Measurements from ENCODE around the gene C1QTNF1. TPM values are rescaled to one million over a fixed set of nuclear protein-coding genes. Genes with fewer than 3 reads are reported as not detected.

Gene C1QTNF1
- total and polyA plus RNA-seq, 2 donors (not counting 1 experiment from before 2014, with no cell fraction given), result not detected

GRCh38 chr17:78981010-78981888 lies 42.7 kb upstream of the C1QTNF1 start:
- Histone ChIP-seq H3K79me2 (ENCODE audit: control insufficient read depth, insufficient read depth, low read length) (no peaks in the 10 kb centered on the region), H2AFZ (ENCODE audit: insufficient read depth, low read depth, low read length, poor library complexity, severe bottlenecking) (no peak overlapping the region)
- POLR2A ChIA-PET, result no interaction called here

More at GRCh38 chr17:78981010-78981888, 42.7 kb upstream of the C1QTNF1 start:
- H3K4me3 ChIP-seq (ENCODE audit: control extremely low read depth in 1 of 5, extremely low read depth in 1 of 5, insufficient read depth in 1 of 5, low read depth in 2 of 5, low read length in 4 of 5), result no peak overlapping the region
- 91% methylated on average over 16 of the region's 16 CpGs for WGBS (ENCODE audit: insufficient coverage)
- H3K4me1 ChIP-seq (ENCODE audit: control insufficient read depth in 2 of 2, insufficient read depth in 2 of 2, low read length in 2 of 2), result peaks cover 15 to 34% of the 10 kb centered on the region in 2 donors
- DNase-seq, result no peak
- ATAC-seq (ENCODE audit: low read depth), result no peak
- CTCF ChIA-PET, result interaction anchor here (1.3 to 1.5 kb wide), 3 partner anchors 9 to 115 kb away, joined by 3 to 5 read pairs (median 3); no protein-coding TSS in a partner anchor
- H3K9me3 ChIP-seq (ENCODE audit: control extremely low read depth in 1 of 3, control insufficient read depth in 2 of 3, insufficient read depth in 1 of 3, low read length in 2 of 3), result no peaks in the 10 kb centered on the region
- no peak overlapping the region for H3K4me3 Mint-ChIP-seq
- H3K27me3 ChIP-seq (replicated peaks in 1 of 4; ENCODE audit: control extremely low read depth in 1 of 4, control insufficient read depth in 3 of 4, insufficient read depth in 4 of 4, low read length in 3 of 4), result no peaks in the 10 kb centered on the region
- intact Hi-C loops (cut with micrococcal nuclease), result no loop called here
- no peaks in the 10 kb centered on the region for H4K20me1 ChIP-seq (ENCODE audit: control insufficient read depth, insufficient read depth, low read length, poor library complexity, severe bottlenecking)
- no peak overlapping the region for H3K4me2 ChIP-seq (replicated peaks; ENCODE audit: low read depth, low read length, poor library complexity, severe bottlenecking)
- TF ChIP-seq EZH2 (IDR thresholded peaks at IDR 0.05; ENCODE audit: borderline replicate concordance, insufficient read depth, low read depth, low read length, poor library complexity, severe bottlenecking), result no peak
- no peak for TF ChIP-seq CTCF (IDR thresholded peaks at IDR 0.05)
- no peaks in the 10 kb centered on the region for H3K9me3 Mint-ChIP-seq (ENCODE audit: insufficient read depth)
- H3K27me3 Mint-ChIP-seq, result no peaks in the 10 kb centered on the region
- no peak overlapping the region for H3K27ac ChIP-seq (ENCODE audit: low read length in 2 of 2)
- no peak overlapping the region for H3K27ac Mint-ChIP-seq
- H3K4me1 Mint-ChIP-seq, result peaks cover 13% of the 10 kb centered on the region
- no peaks in the 10 kb centered on the region for H3K36me3 ChIP-seq (replicated peaks in 1 of 2; ENCODE audit: control extremely low read depth in 1 of 2, control insufficient read depth in 1 of 2, extremely low read depth in 1 of 2, insufficient read depth in 2 of 2, low read length in 1 of 2)
- no peak overlapping the region for H3K9ac ChIP-seq (ENCODE audit: low read length)

All from B cell (primary cell).